SK-N-SH treated with all-trans-retinoic acid at 6 μM for 48 hours (cell line): Measurements from ENCODE around the gene PIK3AP1.

Experiments used
- ESRRG ChIP-seq: fragments of 250-450 bp; sonication (Bioruptor Pico); IDR thresholded peaks from 2 replicates; pipeline ENCODE4 v1.6.1; 2021; ENCODE audit warnings: mild to moderate bottlenecking
- GLIS3 ChIP-seq: fragments of 250-450 bp; sonication (Bioruptor Pico); IDR thresholded peaks from 2 replicates; pipeline ENCODE4 v1.5.0; 2020; ENCODE audit warnings: mild to moderate bottlenecking, moderate library complexity
- ZFP3 ChIP-seq: fragments of 250-450 bp; sonication (Bioruptor Pico); IDR thresholded peaks from 2 replicates; pipeline ENCODE4 v1.5.0; 2020; ENCODE audit warnings: mild to moderate bottlenecking, moderate library complexity
- TF ChIP-seq, protein P1 (sequence below): fragments of 250-450 bp; sonication (Bioruptor Pico); IDR thresholded peaks from 2 replicates; pipeline ENCODE4 v1.8.0; 2021; ENCODE audit warnings: low read depth, mild to moderate bottlenecking, moderate library complexity, borderline replicate concordance

DNA sequence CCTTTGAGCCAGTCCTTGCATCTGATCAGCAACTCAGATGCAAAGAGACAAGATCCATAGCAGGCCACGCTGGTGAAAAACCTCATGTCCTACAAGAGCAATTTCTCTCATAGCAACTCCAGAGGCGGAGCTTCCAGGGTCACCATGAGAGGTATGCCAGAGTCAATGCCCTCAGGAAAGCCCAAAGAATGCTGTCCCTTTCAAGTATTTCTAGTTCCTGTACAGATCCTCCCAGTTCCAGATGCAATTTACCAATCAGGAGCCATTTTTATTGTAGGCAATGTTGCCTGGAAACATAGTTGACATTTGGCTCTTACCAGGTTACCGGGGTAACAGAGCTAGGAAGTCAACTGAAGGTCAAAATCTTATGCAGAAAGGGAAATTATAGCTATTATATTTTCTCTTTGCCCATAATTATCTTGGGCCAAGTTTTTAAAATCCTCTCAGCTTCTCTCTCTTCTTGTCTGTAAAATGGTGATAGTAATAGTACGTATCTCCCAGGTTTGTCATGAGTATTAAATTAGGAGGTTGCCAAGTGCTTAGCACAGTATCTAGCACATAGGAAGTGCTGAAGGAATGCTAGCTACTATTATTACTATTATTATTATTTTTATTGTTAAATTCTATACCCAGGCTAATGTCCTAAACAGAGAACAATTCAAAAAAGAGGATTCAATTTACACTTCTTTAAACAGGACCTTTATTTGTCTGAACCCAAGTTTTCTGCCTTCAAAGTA is 87.2 kb downstream of the PIK3AP1 start:
- no peak for TF ChIP-seq GLIS3 (CRISPR knock-in tag)
- TF ChIP-seq, protein P1, sequence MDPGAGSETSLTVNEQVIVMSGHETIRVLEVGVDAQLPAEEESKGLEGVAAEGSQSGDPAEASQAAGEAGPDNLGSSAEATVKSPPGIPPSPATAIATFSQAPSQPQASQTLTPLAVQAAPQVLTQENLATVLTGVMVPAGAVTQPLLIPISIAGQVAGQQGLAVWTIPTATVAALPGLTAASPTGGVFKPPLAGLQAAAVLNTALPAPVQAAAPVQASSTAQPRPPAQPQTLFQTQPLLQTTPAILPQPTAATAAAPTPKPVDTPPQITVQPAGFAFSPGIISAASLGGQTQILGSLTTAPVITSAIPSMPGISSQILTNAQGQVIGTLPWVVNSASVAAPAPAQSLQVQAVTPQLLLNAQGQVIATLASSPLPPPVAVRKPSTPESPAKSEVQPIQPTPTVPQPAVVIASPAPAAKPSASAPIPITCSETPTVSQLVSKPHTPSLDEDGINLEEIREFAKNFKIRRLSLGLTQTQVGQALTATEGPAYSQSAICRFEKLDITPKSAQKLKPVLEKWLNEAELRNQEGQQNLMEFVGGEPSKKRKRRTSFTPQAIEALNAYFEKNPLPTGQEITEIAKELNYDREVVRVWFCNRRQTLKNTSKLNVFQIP (CRISPR knock-in tag), result no peak
- no peak for TF ChIP-seq ESRRG (CRISPR knock-in tag)
- TF ChIP-seq ZFP3 (CRISPR knock-in tag), result no peak
